Right lobe of liver (tissue), 4 donors: ENCODE measurements around the gene FLNB.

Source experiments
- POLR2A ChIP-seq: fragments of 450-650 bp; IDR thresholded peaks from one replicate; pipeline ENCODE4 v1.6.1; 2017; ENCODE audit warnings: antibody characterized with exemption, mild to moderate bottlenecking
- TF ChIP-seq, protein P1 (sequence below), 4 donors: fragments of 200-600 bp in 3 of 4; fragments of 450-650 bp in 1 of 4; IDR thresholded peaks; one replicate each; pipeline versions ENCODE4 v1.5.1 to v1.8.0; 2016 to 2022; ENCODE audit warnings: antibody characterized with exemption in 4 of 4, mild to moderate bottlenecking in 2 of 4
- donor health status: DM: no; HTN: no; CAD: no.
- donor health status: DM: no; HTN: no; CAD: no.
- donor health status: DM: no; HTN: yes; CAD: no.

DNA sequence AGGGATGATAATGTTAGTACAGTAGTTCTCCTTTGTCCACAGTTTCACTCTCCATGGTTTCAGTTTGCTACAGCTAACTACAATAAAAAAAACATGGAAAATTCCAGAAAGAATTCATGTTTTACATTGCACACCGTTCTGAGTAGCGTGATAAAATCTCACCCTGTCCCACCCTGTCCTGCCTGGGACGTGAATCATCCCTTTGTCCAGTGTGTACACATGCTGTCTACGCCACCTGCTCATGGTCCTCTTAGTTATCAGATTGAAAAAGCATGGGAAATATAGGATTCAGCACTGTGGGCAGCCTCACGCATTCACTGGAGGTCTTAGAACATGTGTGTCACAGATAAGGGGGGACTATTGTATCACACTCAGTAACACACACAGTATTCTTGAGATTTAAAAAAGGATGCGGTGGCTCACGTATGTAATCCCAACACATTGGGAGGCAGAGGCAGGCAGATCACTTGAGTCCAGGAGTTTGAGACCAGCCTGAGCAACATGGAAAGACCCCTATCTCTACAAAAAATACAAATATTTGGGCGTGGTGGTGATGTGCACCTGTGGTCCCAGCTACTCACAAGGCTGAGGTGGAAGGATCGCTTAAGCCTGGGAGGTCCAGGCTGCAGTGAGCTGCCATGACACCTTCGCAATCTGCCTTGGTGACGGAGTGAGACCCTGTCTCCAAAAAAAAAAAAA, 8.7 kb upstream of the FLNB start:
- TF ChIP-seq, protein P1, sequence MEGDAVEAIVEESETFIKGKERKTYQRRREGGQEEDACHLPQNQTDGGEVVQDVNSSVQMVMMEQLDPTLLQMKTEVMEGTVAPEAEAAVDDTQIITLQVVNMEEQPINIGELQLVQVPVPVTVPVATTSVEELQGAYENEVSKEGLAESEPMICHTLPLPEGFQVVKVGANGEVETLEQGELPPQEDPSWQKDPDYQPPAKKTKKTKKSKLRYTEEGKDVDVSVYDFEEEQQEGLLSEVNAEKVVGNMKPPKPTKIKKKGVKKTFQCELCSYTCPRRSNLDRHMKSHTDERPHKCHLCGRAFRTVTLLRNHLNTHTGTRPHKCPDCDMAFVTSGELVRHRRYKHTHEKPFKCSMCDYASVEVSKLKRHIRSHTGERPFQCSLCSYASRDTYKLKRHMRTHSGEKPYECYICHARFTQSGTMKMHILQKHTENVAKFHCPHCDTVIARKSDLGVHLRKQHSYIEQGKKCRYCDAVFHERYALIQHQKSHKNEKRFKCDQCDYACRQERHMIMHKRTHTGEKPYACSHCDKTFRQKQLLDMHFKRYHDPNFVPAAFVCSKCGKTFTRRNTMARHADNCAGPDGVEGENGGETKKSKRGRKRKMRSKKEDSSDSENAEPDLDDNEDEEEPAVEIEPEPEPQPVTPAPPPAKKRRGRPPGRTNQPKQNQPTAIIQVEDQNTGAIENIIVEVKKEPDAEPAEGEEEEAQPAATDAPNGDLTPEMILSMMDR (IDR thresholded peaks at IDR 0.05): no peak
- TF ChIP-seq POLR2A: no peak
